Progenitor cell of endocrine pancreas (in vitro differentiated cells): ENCODE data around the gene VGLL2. TPM values are rescaled to one million over a fixed set of nuclear protein-coding genes. Genes with fewer than 3 reads are reported as not detected.

Source experiments
- DNase-seq: peaks from one replicate; pipeline ENCODE4 v3.0.0; 2021; ENCODE audit warnings: low spot score; ENCODE audit not compliant: unreplicated experiment
- H3K27ac Mint-ChIP-seq: 2 replicates; pipeline ENCODE4 v1.8.0; 2021; ENCODE audit warnings: mild to moderate bottlenecking, moderate library complexity, mixed read lengths
- H3K27me3 Mint-ChIP-seq: 2 replicates; pipeline ENCODE4 v1.8.0; 2021; ENCODE audit warnings: mixed read lengths
- H3K36me3 Mint-ChIP-seq: 2 replicates; pipeline ENCODE4 v1.8.0; 2022; ENCODE audit warnings: mixed read lengths; ENCODE audit not compliant: insufficient read depth
- H3K4me1 Mint-ChIP-seq: 2 replicates; pipeline ENCODE4 v1.8.0; 2021; ENCODE audit warnings: low read depth, mixed read lengths
- H3K4me3 Mint-ChIP-seq: 2 replicates; pipeline ENCODE4 v1.8.0; 2021; ENCODE audit warnings: low read depth, mild to moderate bottlenecking, moderate library complexity, mixed read lengths
- H3K9me3 Mint-ChIP-seq: 2 replicates; pipeline ENCODE4 v1.8.0; 2021; ENCODE audit warnings: low read depth, mixed read lengths
- CTCF ChIP-seq: fragments of 200-600 bp; sonication (generic); IDR thresholded peaks from one replicate; pipeline ENCODE4 v1.5.0; 2021; ENCODE audit warnings: antibody characterized with exemption, mild to moderate bottlenecking; ENCODE audit not compliant: unreplicated experiment
- total RNA-seq: library from RNA; stranded (reverse); gene quantifications from 2 replicates; pipeline ENCODE4 v1.2.1, GENCODE V29; 2021

The VGLL2 gene
- total RNA-seq, 1 donor from 2014 or later, result not detected

- TF ChIP-seq CTCF, result no peak
- no peaks in the 10 kb centered on the region for H3K27me3 Mint-ChIP-seq
- no peaks in the 10 kb centered on the region for H3K9me3 Mint-ChIP-seq
- H3K36me3 Mint-ChIP-seq, result no peaks in the 10 kb centered on the region
- no peak overlapping the region for H3K27ac Mint-ChIP-seq
- no peak for DNase-seq
- H3K4me1 Mint-ChIP-seq, result no peaks in the 10 kb centered on the region
- no peak overlapping the region for H3K4me3 Mint-ChIP-seq
These were observed 33.6 kb downstream of the VGLL2 start for GRCh38 chr6:117298941-117299340.

GRCh38 chr6:117303323-117303722, 38.0 kb downstream of the VGLL2 start:
- DNase-seq, result no peak
- Mint-ChIP-seq H3K9me3 (no peaks in the 10 kb centered on the region), H3K4me3 (no peak overlapping the region), H3K36me3 (no peaks in the 10 kb centered on the region), H3K27me3 (no peaks in the 10 kb centered on the region), H3K27ac (no peak overlapping the region), H3K4me1 (peaks cover 9% of the 10 kb centered on the region)
- TF ChIP-seq CTCF, result no peak

GRCh38 chr6:117304446-117304845, 39.1 kb downstream of the VGLL2 start:
- Mint-ChIP-seq H3K36me3 (no peaks in the 10 kb centered on the region), H3K4me3 (no peak overlapping the region), H3K27me3 (no peaks in the 10 kb centered on the region), H3K4me1 (peaks cover 9% of the 10 kb centered on the region), H3K9me3 (no peaks in the 10 kb centered on the region), H3K27ac (no peak overlapping the region)
- no peak for TF ChIP-seq CTCF
- DNase-seq, result no peak

- H3K4me1 Mint-ChIP-seq, result peaks cover 9% of the 10 kb centered on the region
- H3K27ac Mint-ChIP-seq, result peak overlapping the region; percentile 17
- H3K36me3 Mint-ChIP-seq, result no peaks in the 10 kb centered on the region
- H3K4me3 Mint-ChIP-seq, result no peak overlapping the region
- no peaks in the 10 kb centered on the region for H3K9me3 Mint-ChIP-seq
- H3K27me3 Mint-ChIP-seq, result no peaks in the 10 kb centered on the region
- TF ChIP-seq CTCF, result no peak
- no peak for DNase-seq
These were observed 41.0 kb downstream of the VGLL2 start for GRCh38 chr6:117306227-117306790.

GRCh38 chr6:117307655-117308054, 42.3 kb downstream of the VGLL2 start:
- TF ChIP-seq CTCF, result no peak
- Mint-ChIP-seq H3K9me3 (no peaks in the 10 kb centered on the region), H3K27ac (no peak overlapping the region), H3K36me3 (no peaks in the 10 kb centered on the region), H3K27me3 (no peaks in the 10 kb centered on the region), H3K4me1 (peaks cover 9% of the 10 kb centered on the region), H3K4me3 (no peak overlapping the region)
- DNase-seq, result no peak
